ENCODE results near the gene TUBG2. TPM values are rescaled to one million over a fixed set of nuclear protein-coding genes. Genes with fewer than 3 reads are reported as not detected.

TUBG2 gene
- total RNA-seq, 1 experiment from 2014 or later, result 20.4 TPM

DNA sequence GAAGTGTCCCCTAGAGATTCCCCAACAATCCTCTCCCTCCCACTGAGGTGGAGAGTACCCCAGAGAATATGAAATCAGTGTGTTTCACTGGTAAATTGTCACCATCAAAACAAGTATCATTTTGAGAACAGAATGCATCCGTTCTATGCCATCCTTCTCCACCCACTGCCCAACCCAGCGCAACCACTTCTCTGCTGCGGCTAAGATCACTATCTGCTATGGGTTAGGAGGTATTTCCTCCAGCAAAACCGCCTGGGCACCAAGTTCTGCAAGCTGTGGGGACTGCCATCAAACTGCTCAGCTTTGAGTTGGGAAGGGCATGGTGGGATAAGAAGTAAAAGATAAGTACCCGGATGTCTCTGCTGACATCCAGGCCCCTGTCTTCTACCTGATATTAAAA lies 47.6 kb downstream of the TUBG2 start:
- Histone ChIP-seq H3K27ac (ENCODE audit: insufficient read length, low read depth, low read length) (no peak overlapping the region), H3K14ac (ENCODE audit: insufficient read depth, low read length) (no peak overlapping the region), H2AK5ac (ENCODE audit: insufficient read length, low read length) (no peak overlapping the region), H2AFZ (ENCODE audit: low read length) (no peak overlapping the region), H2BK5ac (ENCODE audit: insufficient read length, low read length) (no peak overlapping the region), H3K9ac (ENCODE audit: extremely low read depth, insufficient read length, low read length) (no peak overlapping the region), H3K4me1 (ENCODE audit: insufficient read depth, low read length) (no peaks in the 10 kb centered on the region), H4K8ac (replicated peaks; ENCODE audit: insufficient read length, low read depth, low read length) (no peak overlapping the region), H3K79me1 (ENCODE audit: insufficient read depth, low read depth, low read length, poor library complexity, severe bottlenecking) (no peaks in the 10 kb centered on the region), H2BK12ac (ENCODE audit: insufficient read length, low read depth, low read length) (no peak overlapping the region), H3T11ph (ENCODE audit: low read length) (no peak overlapping the region), H4K20me1 (ENCODE audit: control insufficient read depth, insufficient read depth, insufficient read length) (no peaks in the 10 kb centered on the region), H2BK15ac (ENCODE audit: low read depth, low read length) (no peak overlapping the region), H4K91ac (ENCODE audit: insufficient read length, low read depth, low read length) (no peak overlapping the region), H3K18ac (ENCODE audit: insufficient read length, low read depth, low read length) (no peak overlapping the region), H3K79me2 (ENCODE audit: insufficient read depth, low read length) (no peaks in the 10 kb centered on the region), H3K56ac (ENCODE audit: insufficient read length, low read depth, low read length) (no peak overlapping the region), H2BK20ac (ENCODE audit: low read depth, low read length, poor library complexity, severe bottlenecking) (no peak overlapping the region), H3K23ac (ENCODE audit: insufficient read length, low read depth, low read length) (no peak overlapping the region), H2BK120ac (ENCODE audit: low read depth, low read length, poor library complexity, severe bottlenecking) (no peak overlapping the region), H3K27me3 (ENCODE audit: insufficient read depth, low read length) (no peaks in the 10 kb centered on the region), H3K4me2 (ENCODE audit: insufficient read depth, insufficient read length, low read length) (no peak overlapping the region), H3K9me3 (ENCODE audit: control insufficient read depth, low read depth, low read length) (no peaks in the 10 kb centered on the region), H3K4ac (ENCODE audit: low read depth, low read length) (no peak overlapping the region), H3K23me2 (ENCODE audit: insufficient read length, low read depth, low read length, poor library complexity, severe bottlenecking) (no peaks in the 10 kb centered on the region), H4K5ac (ENCODE audit: insufficient read length, low read depth, low read length) (no peak overlapping the region)
- H3K4me1 Mint-ChIP-seq, result no peaks in the 10 kb centered on the region
- DNase-seq, result no peak
- H3K9me3 Mint-ChIP-seq, result no peaks in the 10 kb centered on the region
- peaks cover 15 to 83% (median 70%) of the 10 kb centered on the region in 3 experiments; a peak in 6 of 7 replicates for H3K36me3 Mint-ChIP-seq (ENCODE audit: insufficient read depth in 1 of 3, low read depth in 3 of 3)
- no CpG with 5 or more reads among the region's 5 CpGs for whole genome bisulfite sequencing (ENCODE audit: extremely low coverage, insufficient read length, low lambda C conversion rate)
- TF ChIP-seq, protein P1, sequence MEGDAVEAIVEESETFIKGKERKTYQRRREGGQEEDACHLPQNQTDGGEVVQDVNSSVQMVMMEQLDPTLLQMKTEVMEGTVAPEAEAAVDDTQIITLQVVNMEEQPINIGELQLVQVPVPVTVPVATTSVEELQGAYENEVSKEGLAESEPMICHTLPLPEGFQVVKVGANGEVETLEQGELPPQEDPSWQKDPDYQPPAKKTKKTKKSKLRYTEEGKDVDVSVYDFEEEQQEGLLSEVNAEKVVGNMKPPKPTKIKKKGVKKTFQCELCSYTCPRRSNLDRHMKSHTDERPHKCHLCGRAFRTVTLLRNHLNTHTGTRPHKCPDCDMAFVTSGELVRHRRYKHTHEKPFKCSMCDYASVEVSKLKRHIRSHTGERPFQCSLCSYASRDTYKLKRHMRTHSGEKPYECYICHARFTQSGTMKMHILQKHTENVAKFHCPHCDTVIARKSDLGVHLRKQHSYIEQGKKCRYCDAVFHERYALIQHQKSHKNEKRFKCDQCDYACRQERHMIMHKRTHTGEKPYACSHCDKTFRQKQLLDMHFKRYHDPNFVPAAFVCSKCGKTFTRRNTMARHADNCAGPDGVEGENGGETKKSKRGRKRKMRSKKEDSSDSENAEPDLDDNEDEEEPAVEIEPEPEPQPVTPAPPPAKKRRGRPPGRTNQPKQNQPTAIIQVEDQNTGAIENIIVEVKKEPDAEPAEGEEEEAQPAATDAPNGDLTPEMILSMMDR (conservative IDR thresholded peaks at IDR 0.05), result no peak
- no peak overlapping the region for H3K4me3 Mint-ChIP-seq
- H3K27me3 Mint-ChIP-seq (ENCODE audit: low read depth), result no peaks in the 10 kb centered on the region
- no peak overlapping the region for H3K27ac Mint-ChIP-seq

Data from H9 (cell line).